SK-MEL-5 (cell line): Measurements from ENCODE around the gene FAM163B. TPM values are rescaled to one million over a fixed set of nuclear protein-coding genes. Genes with fewer than 3 reads are reported as not detected.
"Not testable (repeated sequence)": the region's sequence is repeated elsewhere in the genome, so short reads cannot be mapped to it uniquely, and the experiment has no call there.

Experiments used
- DNase-seq: peaks from one replicate; pipeline ENCODE4 v3.0.0-alpha.2; 2016; ENCODE audit warnings: low read depth, low spot score
- in situ Hi-C: cut with HindIII; loops from 2 replicates; pipeline ENCODE4 v1.10.0; 2016; ENCODE audit warnings: low sequenced_read_pairs, high pct_unique_total_duplicates, low pct_unique_long_range_greater_than_20kb
- total RNA-seq: library from RNA; depleted of rRNA; stranded (reverse); fragments of >200 nt; shearing (Covaris generic); gene quantifications from 2 replicates; pipeline ENCODE4 v1.2.3, GENCODE V29; 2014

The FAM163B gene
- total RNA-seq, 1 experiment from 2014 or later: not detected

GRCh38 chr9:133569891-133570690 lies 39.1 kb downstream of the FAM163B start:
- in situ Hi-C loops: no loop called here
- no peak for DNase-seq

- in situ Hi-C loops: no loop called here
- DNase-seq: no peak
Measured at GRCh38 chr9:133569121-133569785, 39.9 kb downstream of the FAM163B start.

- no peak for DNase-seq
- in situ Hi-C loops: no loop called here
Measured at GRCh38 chr9:133568186-133568585, 41.0 kb downstream of the FAM163B start.

GRCh38 chr9:133566817-133567216 lies 42.4 kb downstream of the FAM163B start:
- DNase-seq: no peak
- in situ Hi-C loops: no loop called here

- in situ Hi-C loops: no loop called here
- DNase-seq: no peak
Measured at GRCh38 chr9:133566382-133566781, 42.8 kb downstream of the FAM163B start.

GRCh38 chr9:133564451-133565116 lies 44.6 kb downstream of the FAM163B start:
- no peak for DNase-seq
- in situ Hi-C loops: no loop called here

GRCh38 chr9:133563814-133564213 lies 45.4 kb downstream of the FAM163B start:
- in situ Hi-C loops, DNase-seq: not testable (repeated sequence)

GRCh38 chr9:133563291-133563796 lies 45.8 kb downstream of the FAM163B start:
- DNase-seq: no peak
- in situ Hi-C loops: no loop called here

GRCh38 chr9:133562611-133563290 lies 46.4 kb downstream of the FAM163B start:
- in situ Hi-C loops: no loop called here
- no peak for DNase-seq

GRCh38 chr9:133561976-133562554 lies 47.1 kb downstream of the FAM163B start:
- no peak for DNase-seq
- in situ Hi-C loops: no loop called here

GRCh38 chr9:133560944-133561343 lies 48.2 kb downstream of the FAM163B start:
- in situ Hi-C loops: no loop called here
- no peak for DNase-seq

GRCh38 chr9:133560311-133560710 lies 48.9 kb downstream of the FAM163B start:
- in situ Hi-C loops: no loop called here
- no peak for DNase-seq

GRCh38 chr9:133558191-133559126 lies 50.7 kb downstream of the FAM163B start:
- in situ Hi-C loops: no loop called here
- no peak for DNase-seq

GRCh38 chr9:133557581-133557980 lies 51.6 kb downstream of the FAM163B start:
- in situ Hi-C loops: no loop called here
- no peak for DNase-seq

GRCh38 chr9:133556354-133556753 lies 52.8 kb downstream of the FAM163B start:
- no peak for DNase-seq
- in situ Hi-C loops: no loop called here

GRCh38 chr9:133554729-133555128 lies 54.5 kb downstream of the FAM163B start:
- in situ Hi-C loops: no loop called here
- DNase-seq: no peak
